ENCODE data around the gene TM4SF5. TPM values are rescaled to one million over a fixed set of nuclear protein-coding genes. Genes with fewer than 3 reads are reported as not detected.
A peak's percentile ranks its signal among the peaks of the same experiment; 100 is the strongest.

The TM4SF5 gene
- total RNA-seq, 1 donor from 2014 or later = not detected

- Histone ChIP-seq H3K27ac (ENCODE audit: low read depth, low read length) (no peak overlapping the region), H3K9me3 (ENCODE audit: insufficient read depth, low read depth, low read length) (no peaks in the 10 kb centered on the region), H3K9ac (ENCODE audit: low read length) (no peak overlapping the region), H2AFZ (ENCODE audit: low read depth, low read length) (no peak overlapping the region), H3K4me3 (ENCODE audit: insufficient read depth, low read depth, low read length) (no peak overlapping the region), H3K36me3 (ENCODE audit: insufficient read depth, low read length) (no peaks in the 10 kb centered on the region), H3K4me1 (ENCODE audit: insufficient read depth, low read length) (peaks cover 23% of the 10 kb centered on the region), H3K4me2 (ENCODE audit: low read length) (no peak overlapping the region), H4K20me1 (ENCODE audit: insufficient read depth, low read length) (no peaks in the 10 kb centered on the region), H3K27me3 (ENCODE audit: insufficient read depth, low read length) (peaks cover 34% of the 10 kb centered on the region), H3K79me2 (ENCODE audit: insufficient read depth, low read length) (no peaks in the 10 kb centered on the region)
- DNase-seq (ENCODE audit: low read depth) = no peak
- H3K36me3 Mint-ChIP-seq (ENCODE audit: low read depth, unreplicated experiment) = no peaks in the 10 kb centered on the region
- peak overlapping the region; percentile 78 for H3K4me3 Mint-ChIP-seq (ENCODE audit: unreplicated experiment)
- H3K27me3 Mint-ChIP-seq (ENCODE audit: low read depth, unreplicated experiment) = peaks cover 11% of the 10 kb centered on the region
- H3K9me3 Mint-ChIP-seq (ENCODE audit: unreplicated experiment) = peaks cover 2% of the 10 kb centered on the region
- no peak overlapping the region for H3K27ac Mint-ChIP-seq (ENCODE audit: unreplicated experiment)
- H3K4me1 Mint-ChIP-seq (ENCODE audit: low read depth, unreplicated experiment) = no peaks in the 10 kb centered on the region
- FAIRE-seq = no peak
- TF ChIP-seq CTCF (IDR thresholded peaks at IDR 0.05; ENCODE audit: insufficient read depth, low read depth, low read length) (no peak), EZH2 (IDR thresholded peaks at IDR 0.05; ENCODE audit: insufficient read depth, low read length) (no peak)
These were observed 16.6 kb downstream of the TM4SF5 start for GRCh38 chr17:4788159-4788806.

- Mint-ChIP-seq H3K27ac (ENCODE audit: unreplicated experiment) (no peak within 1 kb of the TSS), H3K4me1 (ENCODE audit: low read depth, unreplicated experiment) (no peaks in the 10 kb centered on the region), H3K27me3 (ENCODE audit: low read depth, unreplicated experiment) (peaks cover 5% of the 10 kb centered on the region), H3K9me3 (ENCODE audit: unreplicated experiment) (peaks cover 2% of the 10 kb centered on the region), H3K4me3 (ENCODE audit: unreplicated experiment) (peak within 1 kb of the TSS; percentile 81), H3K36me3 (ENCODE audit: low read depth, unreplicated experiment) (no peaks in the 10 kb centered on the region)
- TF ChIP-seq CTCF (IDR thresholded peaks at IDR 0.05; ENCODE audit: insufficient read depth, low read depth, low read length) (no peak), EZH2 (IDR thresholded peaks at IDR 0.05; ENCODE audit: insufficient read depth, low read length) (peak; percentile 71)
- H3K79me2 ChIP-seq (ENCODE audit: insufficient read depth, low read length) = no peaks in the 10 kb centered on the region
- peak within 1 kb of the TSS; percentile 89 for H3K4me2 ChIP-seq (ENCODE audit: low read length)
- H4K20me1 ChIP-seq (ENCODE audit: insufficient read depth, low read length) = no peaks in the 10 kb centered on the region
- H3K9ac ChIP-seq (ENCODE audit: low read length) = peak within 1 kb of the TSS; percentile 78
- H3K9me3 ChIP-seq (ENCODE audit: insufficient read depth, low read depth, low read length) = no peaks in the 10 kb centered on the region
- H3K27ac ChIP-seq (ENCODE audit: low read depth, low read length) = no peak within 1 kb of the TSS
- H3K36me3 ChIP-seq (ENCODE audit: insufficient read depth, low read length) = no peaks in the 10 kb centered on the region
- H2AFZ ChIP-seq (ENCODE audit: low read depth, low read length) = peak within 1 kb of the TSS; percentile 86
- H3K4me1 ChIP-seq (ENCODE audit: insufficient read depth, low read length) = peaks cover 23% of the 10 kb centered on the region
- no peak for FAIRE-seq
- peaks cover 26% of the 10 kb centered on the region for H3K27me3 ChIP-seq (ENCODE audit: insufficient read depth, low read length)
- DNase-seq (ENCODE audit: low read depth) = no peak
- peak within 1 kb of the TSS; percentile 60 for H3K4me3 ChIP-seq (ENCODE audit: insufficient read depth, low read depth, low read length)
These were observed 17.4 kb downstream of the TM4SF5 start, which contains the start of gene GLTPD2 for GRCh38 chr17:4788807-4789700. Gene GLTPD2, plus strand, starts transcription at chr17:4788964. Its CDS starts 48 bp downstream, at chr17:4789012.

All from astrocyte (in vitro differentiated cells and primary cell).